NOMO-1 treated with DMSO at 0.1 percent for 48 hours (cell line): ENCODE data around the gene KCNMB1.
"Not testable (repeated sequence)": the region's sequence is repeated elsewhere in the genome, so short reads cannot be mapped to it uniquely, and the experiment has no call there.

Source experiments
- DNase-seq: peaks from one replicate; lab custom pipeline; 2025; ENCODE audit not compliant: unreplicated experiment; lab: John Stamatoyannopoulos, UW

KCNMB1 gene

GRCh38 chr5:170380361-170380951 lies 8.7 kb downstream of the KCNMB1 start:
- DNase-seq = no peak

- DNase-seq = no peak
Measured at GRCh38 chr5:170378740-170379139, 10.4 kb downstream of the KCNMB1 start.

- no peak for DNase-seq
Measured at GRCh38 chr5:170377027-170377426, 12.1 kb downstream of the KCNMB1 start.

DNA sequence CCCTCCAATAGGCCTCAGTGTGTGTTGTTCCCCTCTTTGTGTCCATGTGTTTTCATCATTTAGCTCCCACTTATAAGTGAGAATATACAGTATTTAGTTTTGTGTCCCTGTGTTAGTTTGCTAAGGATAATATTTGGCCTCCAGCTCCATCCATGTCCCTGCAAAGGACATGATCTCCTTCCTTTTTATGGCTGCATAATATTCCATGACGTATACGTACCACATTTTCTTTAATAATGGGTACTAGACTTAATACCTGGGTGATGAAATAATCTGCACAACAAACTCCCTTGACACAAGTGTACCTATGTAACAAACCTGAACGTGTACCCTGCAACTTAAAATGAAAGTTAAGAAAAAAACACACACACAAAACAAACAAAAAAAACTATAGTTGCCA lies 12.6 kb downstream of the KCNMB1 start:
- DNase-seq = not testable (repeated sequence)

GRCh38 chr5:170375283-170375682 lies 13.9 kb downstream of the KCNMB1 start:
- DNase-seq = no peak

DNA sequence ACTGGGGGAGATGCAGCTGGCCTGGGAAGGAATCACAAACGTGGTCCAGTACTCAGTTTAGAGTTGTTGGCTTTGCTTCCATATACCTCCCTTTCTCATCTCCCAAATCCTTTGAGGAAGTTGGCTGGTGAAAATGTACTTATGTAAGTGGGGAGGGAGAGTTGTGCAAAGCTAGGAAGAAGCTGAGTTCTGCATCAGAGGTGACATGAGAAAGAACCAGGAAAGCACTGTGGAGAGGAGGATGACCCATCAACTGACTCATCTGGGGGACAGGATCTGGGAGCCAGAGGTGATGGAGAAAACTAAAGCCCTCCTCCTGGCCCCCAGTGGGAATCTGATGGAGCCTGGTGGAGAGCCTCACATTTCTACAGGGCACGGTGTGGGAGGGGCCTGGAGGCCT lies 16.2 kb downstream of the KCNMB1 start:
- DNase-seq = no peak

DNA sequence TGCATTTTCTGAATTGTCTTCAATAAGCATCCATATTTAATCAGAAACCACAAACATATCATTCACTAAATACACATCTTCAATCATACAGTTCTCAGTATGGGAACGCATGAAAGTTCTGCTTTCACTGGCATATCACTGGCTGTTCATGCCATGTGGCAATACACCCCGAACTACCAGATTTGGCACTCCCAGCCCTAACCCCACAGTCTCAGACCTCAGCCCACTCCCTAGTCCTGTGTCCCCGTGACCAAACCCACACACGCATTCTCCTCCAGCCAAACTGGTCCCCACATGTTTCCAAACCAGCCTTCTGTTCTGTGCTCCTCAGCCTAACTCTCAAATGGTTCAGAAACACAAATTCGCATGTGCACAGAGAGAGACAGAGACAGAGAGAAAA lies 20.6 kb downstream of the KCNMB1 start:
- DNase-seq = no peak

DNA sequence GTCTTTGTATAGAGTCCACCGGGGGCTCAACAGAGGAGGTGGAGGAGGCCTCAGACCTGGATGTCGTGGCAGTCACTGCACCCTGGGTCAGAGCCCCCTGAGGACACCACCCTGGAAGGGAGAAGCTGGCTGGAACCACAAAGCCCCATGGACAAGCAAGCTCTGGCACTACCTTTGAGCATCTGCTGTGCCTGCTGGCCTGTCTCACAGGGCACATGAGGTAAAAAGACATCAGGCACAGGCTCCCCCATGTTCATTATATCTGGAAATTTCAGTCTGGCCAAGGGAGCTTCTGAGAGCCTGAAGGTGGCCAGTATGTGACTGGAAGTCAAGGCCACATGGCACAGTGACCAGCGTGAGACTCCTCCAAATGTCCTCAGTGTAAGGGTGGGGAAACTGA lies 22.9 kb downstream of the KCNMB1 start:
- DNase-seq = no peak

- DNase-seq = no peak
Measured at GRCh38 chr5:170365831-170366230, 23.3 kb downstream of the KCNMB1 start.

GRCh38 chr5:170365011-170365410 lies 24.2 kb downstream of the KCNMB1 start:
- DNase-seq = no peak

- peak; percentile 99 for DNase-seq
Measured at GRCh38 chr5:170363671-170364070, 25.5 kb downstream of the KCNMB1 start.

- no peak for DNase-seq
Measured at GRCh38 chr5:170362656-170363055, 26.5 kb downstream of the KCNMB1 start.

- peak; percentile 25 for DNase-seq
Measured at GRCh38 chr5:170362102-170362501, 27.1 kb downstream of the KCNMB1 start.

GRCh38 chr5:170361616-170362015 lies 27.6 kb downstream of the KCNMB1 start:
- no peak for DNase-seq

DNA sequence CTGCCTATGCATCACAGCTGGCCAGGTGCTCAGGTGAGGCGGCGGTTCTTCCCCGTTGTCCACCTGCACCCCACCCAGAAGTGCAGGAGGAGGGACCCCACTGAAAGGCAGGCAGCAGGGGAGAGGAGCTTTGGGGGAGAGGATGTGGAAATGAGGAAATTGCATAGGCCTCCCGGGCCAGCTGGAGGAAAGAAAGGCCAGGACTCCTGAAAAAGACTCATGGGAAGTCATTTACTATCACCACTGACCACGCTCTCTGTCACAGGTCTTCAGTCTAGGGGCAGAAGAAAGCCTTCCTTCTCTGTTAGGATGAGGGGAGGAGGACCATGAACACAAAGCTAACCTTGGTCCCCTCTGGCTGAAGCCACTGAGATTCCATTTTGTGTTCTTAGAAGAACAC lies 28.1 kb downstream of the KCNMB1 start:
- DNase-seq = no peak

DNA sequence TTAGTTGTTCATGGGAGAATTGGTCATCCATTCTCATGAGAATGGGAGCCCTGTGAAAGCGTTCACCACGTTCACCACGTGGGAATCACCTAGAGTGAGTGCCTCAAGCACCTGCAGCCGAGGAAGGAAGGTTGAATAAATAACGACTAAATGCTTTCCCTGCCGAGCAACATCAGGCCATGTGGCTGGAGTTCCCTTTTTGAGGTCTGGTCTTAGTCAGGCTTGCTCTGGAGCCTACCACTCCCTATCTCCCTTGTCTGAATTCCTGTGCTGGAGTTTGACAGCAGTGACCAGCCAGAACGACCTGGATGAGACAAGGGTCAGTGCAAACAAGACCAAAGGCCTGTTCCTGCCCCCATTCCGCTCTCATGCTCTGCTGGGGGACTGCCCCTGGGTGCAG lies 28.5 kb downstream of the KCNMB1 start:
- peak; percentile 70 for DNase-seq

- DNase-seq = peak; percentile 87
Measured at GRCh38 chr5:170357955-170358444, 31.2 kb downstream of the KCNMB1 start.

- no peak for DNase-seq
Measured at GRCh38 chr5:170355601-170356098, 33.5 kb downstream of the KCNMB1 start.

GRCh38 chr5:170353961-170354360 lies 35.2 kb downstream of the KCNMB1 start:
- no peak for DNase-seq

GRCh38 chr5:170353011-170353761 lies 36.0 kb downstream of the KCNMB1 start:
- no peak for DNase-seq

GRCh38 chr5:170348137-170348633 lies 41.0 kb downstream of the KCNMB1 start:
- DNase-seq = peak; percentile 20

DNA sequence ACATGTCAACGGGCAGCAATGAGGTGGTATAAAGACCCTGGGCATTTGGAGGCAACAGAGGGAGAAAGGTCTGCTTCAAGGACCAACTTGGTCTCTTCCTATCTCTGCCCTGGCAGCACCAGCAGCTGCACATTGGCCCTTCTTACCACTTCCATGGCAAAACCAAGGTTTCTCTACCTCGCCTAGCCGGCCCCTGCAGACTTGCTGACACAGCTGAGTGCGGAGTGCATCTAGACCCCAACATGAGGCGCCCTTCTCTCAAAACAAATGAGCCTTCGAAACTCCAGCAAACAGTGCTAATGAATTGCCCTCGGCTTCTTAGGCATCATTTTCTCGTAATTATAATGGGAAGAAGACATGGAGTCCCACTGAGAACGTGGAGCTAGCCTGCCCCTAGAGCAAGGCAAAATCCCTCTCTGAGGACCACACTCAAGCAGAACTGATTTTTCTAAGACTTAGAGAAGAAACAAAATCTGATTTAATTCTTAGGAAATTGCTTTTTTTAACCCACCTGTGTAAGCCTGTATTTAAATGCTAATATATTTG lies 42.1 kb downstream of the KCNMB1 start:
- DNase-seq = no peak
